GM19328 (cell line): ENCODE results near the gene RGS5.

Source experiments
- ATAC-seq: cut with Tn5 transposase; IDR thresholded peaks from one replicate; pipeline ENCODE4 v1.9.1; 2021; ENCODE audit warnings: mild to moderate bottlenecking, moderate library complexity; ENCODE audit not compliant: unreplicated experiment

The RGS5 gene

DNA sequence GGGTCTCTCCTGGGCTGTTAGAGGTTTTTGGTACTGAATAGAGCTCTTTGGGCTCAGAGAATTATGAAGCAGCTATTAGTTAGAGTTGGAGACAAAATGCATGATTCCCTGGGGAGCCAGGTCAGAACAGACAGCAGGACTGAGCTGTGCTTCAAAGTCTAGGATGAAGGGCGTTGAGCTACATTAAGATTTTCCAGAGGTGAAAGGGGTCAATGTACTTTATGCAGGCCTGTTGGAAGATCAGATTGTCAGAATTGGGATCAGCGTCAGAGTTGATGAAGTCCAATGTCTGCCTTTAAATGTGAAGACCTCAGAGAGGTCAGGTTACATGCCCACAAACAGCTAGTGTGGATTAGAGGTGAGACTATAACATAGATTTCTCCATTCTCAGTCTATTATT, 53.8 kb downstream of the RGS5 start:
- ATAC-seq, result no peak

DNA sequence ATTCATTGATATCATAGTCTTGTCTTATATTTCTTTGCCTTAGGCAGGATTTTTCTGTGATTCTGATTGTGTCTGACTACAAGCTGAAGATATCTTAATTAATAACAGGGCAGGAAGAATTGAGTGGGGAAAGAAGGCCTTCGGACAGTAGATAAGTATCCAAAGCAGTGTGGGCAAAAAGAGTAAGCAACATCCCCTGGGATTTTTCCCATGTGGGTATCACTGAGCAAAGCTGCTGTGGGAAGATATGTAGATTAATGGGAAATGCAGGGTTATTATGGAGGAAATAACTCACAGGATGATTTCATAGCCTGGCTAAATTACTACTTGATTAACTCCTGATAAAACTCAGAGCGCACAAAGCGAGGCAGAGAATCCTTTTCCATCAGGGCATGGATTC, 55.7 kb downstream of the RGS5 start:
- ATAC-seq, result no peak

DNA sequence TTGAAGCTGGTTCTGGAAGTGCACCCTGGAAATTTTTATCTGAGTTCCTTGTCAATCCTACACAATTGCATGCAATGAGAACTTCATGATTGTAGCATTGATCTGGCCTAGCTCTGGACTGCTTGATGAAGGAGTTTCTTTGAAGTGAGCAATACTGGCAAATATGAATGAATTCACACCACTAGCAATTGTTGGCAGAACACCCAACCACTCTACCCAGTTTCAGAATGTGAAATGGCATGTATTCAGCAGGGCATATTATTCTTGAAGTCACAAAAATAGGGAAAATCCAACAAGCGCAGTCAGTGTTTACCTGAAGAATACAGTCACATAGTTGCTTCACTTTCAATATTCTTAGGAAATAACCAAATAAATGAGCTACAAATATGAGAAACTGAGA, 57.3 kb downstream of the RGS5 start:
- ATAC-seq, result no peak

DNA sequence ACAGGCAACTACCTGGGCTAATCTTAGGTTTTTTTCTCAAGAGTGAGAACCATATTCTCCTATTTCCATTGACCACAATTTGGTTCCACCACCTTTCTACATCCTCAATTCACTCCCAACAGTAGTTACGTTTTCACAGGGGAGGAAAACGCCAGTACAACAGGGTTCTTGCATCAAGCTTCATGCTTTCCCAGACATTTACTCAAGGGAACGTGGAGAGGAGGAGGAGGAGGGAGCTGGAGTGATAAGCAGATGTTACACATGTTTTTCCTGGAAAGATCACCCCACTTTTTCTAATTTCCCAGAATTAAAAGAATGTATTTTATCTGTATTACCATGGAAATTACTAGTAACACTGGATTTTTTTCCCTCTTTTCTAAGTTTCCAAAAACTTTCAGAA, 58.3 kb downstream of the RGS5 start:
- ATAC-seq, result no peak

DNA sequence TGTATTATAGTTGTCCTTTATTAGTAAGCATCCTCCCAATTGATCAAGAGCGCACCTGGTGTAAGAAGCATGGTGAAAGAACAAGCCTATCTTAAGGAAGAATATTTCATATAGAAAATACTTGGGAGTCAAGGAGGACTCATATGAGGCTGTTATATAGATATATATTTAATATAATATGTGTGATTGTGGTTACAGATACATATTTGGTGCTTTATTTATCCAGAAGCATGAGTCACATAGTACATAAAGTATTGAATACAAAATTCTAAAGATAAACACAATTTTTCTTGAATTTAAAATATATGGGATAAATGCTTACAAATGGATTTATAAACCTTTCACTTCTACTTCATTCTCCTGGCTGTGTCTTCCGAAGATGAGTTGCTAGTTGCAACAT, 60.6 kb downstream of the RGS5 start:
- no peak for ATAC-seq

DNA sequence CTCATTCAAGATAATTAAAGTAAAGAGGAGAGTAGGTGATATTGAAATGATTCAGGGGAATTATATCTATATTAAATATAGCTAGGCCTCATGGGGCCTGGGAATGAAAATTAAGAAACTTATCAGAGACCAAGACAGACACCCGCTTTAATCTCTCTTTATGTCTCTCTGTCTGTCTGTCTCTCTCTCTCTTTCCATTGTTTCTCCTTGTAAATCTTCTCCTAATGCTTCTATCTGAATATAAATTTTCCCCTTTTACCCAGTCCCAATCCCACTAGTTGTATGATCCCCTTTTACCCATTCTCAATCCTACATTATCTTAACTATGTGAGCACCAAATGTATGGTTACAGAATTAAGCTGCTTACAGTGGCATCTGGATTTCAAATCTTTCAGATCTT, 61.2 kb downstream of the RGS5 start:
- no peak for ATAC-seq

DNA sequence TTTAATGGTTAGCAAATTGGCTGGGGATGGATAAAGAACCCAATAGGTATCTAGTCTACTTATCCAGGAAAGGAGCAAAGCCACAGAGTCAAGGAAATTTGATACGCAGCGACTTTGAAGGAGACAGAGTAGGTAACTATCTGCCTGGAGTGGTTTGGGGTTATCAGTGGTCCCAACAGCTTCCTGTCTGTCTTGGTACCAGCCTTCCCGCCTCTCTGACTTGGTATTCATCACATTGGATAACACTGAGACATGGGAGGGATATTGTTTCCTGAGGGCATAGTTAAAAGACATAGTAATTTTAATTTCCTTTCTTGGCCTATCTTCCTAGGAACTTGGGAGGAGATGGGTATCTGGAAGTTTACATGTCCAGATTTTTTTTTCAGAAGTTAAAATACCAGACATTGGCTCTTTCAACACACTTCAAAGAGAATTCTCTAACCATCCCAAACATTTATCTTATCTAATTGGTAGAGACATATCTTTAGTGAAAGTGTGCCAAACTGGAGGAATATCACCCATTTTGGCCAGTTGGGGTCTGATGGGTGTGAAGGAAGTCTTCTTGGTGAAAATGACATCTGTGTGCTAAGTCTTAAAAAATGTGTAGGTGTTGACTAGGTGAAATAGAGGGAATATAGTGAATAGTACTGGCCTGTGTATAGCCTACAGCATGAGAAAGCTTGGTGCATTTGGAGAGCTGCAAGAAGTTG, 65.0 kb downstream of the RGS5 start:
- ATAC-seq, result no peak

DNA sequence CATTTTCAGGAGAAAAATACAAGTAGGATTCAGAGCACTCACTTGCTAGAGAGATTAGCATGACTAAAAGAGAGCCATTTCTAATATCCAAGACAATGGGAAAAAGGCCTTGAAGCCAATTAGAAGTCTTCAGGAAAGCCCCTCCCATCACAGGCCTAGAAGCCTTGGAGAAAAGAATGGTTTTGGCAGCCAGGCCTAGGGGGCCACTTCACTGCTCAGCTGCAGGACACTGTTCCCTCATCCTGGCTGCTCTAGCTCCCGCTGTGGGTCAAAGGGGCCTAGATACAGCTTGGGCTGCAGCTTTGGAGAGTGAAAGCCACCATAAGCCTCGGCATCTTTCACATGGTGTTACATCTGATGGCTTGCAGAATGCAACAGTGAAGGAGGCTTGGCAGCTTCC, 70.7 kb downstream of the RGS5 start:
- no peak for ATAC-seq

DNA sequence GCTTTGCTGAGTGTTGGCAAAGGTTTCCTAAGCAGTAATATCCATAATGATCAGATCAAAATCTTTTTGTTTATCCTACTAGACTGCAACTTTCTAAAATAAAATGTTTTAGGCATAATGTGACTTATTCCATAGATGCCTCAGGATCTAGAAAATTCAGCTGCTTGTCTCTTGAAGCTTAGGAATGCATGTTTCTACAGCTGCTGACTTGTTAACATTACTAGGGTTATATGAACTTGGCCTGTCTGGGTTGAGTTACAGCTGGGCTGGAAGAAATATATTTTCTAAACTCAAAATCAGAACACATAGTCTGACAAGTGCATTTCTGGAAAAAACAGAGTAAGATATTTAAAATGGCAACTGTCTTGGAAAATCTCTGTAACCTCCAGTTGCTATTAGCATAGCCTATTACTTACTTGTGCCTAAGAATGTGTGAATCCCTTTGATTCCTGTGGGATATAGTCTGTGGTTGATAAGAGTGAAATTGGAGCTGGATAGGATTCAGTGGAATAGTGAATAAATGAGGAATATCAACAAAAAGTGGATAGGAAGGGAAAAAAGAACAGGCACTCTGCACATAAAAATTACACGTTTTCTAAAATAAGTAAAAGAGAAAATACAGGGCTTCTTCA, 72.4 kb downstream of the RGS5 start:
- ATAC-seq, result no peak

DNA sequence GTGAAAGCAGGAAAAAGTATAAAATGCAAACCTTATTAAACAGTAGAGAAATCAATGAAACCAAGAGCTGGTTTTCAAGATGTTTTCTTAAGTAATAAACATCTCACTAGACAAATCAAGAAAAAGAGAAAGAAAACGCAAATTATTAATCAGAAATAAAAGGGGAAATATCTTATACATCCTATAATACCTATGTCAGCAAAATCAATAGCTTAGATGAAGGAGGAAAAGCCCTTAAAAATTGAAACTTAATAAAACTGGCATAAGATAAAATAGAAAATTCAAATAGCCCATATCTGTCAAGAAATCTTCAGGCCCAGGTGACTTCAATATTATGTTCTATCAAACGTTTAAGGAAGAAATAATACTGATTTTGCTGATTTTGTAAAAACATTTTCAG, 74.4 kb downstream of the RGS5 start:
- no peak for ATAC-seq

DNA sequence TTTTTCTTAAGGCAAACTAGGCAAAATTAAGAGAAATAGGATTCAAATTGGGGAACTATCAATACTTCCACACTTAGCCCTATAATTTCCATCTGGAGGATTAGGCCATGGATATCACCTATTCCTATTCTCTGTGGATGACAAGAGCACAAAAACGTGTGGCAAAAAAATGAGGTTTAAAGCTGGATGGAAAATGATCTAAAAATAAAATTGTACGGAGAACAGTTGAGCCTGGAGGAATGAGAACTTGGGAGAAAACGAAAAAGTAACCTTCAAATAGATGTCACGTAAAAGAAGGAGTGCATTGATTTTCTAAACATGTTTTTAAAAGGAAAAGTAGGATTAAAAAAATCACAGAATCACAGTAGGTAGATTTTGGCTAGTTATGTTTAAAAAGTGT, 77.9 kb downstream of the RGS5 start:
- ATAC-seq, result no peak

DNA sequence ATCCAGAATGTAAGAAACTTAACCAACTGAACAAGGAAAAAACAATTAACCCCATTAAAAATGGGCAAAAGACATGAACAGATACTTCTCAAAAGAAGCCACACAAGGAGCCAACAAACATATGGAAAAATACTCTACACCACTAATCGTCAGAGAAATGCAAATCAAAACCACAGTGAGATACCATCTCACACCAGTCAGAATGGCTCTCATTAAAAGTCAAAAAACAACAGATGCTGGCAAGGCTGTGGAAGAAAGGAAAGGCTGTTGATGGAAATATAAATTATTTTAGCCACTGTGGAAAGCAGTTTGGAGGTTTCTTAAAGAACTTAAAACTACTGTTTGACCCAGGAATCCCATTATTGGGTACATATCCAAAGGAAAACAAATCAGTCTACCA, 82.3 kb downstream of the RGS5 start:
- ATAC-seq, result no peak

DNA sequence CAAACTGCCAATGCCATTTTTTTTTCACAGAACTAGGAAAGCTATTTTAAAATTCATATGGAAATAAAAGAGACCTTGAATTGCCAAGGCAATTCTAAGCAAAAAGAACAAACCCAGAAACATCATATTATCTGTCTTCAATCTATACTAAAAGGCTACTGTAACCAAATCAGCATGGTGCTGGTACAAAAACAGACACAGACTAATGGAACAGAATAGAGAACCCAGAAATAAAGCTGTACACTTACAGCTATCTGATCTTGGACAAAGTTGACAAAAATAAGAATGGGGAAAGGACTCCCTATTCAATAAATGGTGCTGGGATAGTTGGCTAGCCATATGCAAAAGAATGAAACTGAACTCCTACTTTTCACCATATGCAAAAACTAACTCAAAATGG, 83.0 kb downstream of the RGS5 start:
- no peak for ATAC-seq

DNA sequence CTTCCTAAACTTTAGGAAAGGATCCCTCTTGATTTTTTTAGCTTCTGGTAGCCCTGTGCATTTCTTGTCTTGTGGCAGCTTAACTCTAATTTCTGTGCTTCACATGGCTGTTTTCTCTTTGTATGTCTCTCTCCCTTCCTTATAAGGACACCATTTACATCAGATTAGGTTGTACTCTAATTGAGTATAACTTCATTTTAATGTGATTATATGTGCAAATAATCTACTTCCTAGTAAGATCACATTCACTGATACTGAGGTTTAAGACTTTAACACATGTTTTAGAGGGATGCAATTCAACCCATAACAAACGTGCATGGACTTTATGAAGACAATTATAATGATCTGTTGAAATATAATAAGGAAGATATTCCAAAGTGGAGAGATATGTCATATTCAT, 86.8 kb downstream of the RGS5 start:
- no peak for ATAC-seq

DNA sequence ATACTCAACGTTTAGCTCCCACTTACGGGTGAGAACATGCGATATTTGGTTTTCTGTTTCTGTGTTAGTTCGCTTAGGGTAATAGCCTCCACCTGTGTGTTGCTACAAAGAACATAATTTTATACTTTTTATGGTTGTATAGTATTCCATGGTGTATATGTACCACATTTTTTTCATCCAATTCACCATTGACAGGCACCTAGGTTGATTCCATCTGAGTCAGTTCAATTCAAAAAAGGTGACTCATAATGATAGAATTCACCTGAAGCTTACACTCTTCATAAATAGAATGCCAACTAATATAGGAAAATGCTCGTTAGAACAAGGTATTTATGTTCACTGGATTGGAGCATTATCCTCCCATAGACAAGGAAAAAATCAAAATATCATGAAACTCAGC, 95.1 kb downstream of the RGS5 start:
- ATAC-seq, result no peak

DNA sequence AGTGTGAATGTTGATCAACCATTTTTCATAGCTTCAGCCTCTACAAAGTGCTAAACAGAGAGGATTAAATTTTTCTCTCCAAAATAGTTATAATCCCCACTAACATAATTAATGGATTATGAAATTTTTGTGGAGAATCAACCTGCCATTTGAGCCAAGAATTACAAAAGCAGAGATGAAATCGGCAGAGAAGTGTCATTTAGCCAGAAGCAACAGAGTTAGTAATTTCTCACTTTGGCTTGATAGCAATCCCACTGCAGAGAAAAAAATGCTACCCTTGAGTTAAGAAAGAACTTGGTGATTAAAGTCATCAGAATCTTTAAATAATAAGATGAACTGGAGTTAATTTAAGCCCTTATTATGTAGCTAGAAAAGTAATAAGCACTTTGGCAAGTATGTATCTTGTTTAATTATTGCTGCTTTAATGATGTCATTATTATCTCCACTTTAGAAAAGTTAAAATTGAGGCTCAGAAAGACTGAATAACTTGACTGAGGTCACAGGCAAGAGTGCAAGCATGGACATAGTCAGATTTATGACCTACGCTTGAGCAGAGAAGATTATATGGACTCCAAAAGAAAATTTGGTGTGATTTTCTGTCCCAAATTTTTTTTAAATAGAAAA, 96.2 kb downstream of the RGS5 start:
- no peak for ATAC-seq

DNA sequence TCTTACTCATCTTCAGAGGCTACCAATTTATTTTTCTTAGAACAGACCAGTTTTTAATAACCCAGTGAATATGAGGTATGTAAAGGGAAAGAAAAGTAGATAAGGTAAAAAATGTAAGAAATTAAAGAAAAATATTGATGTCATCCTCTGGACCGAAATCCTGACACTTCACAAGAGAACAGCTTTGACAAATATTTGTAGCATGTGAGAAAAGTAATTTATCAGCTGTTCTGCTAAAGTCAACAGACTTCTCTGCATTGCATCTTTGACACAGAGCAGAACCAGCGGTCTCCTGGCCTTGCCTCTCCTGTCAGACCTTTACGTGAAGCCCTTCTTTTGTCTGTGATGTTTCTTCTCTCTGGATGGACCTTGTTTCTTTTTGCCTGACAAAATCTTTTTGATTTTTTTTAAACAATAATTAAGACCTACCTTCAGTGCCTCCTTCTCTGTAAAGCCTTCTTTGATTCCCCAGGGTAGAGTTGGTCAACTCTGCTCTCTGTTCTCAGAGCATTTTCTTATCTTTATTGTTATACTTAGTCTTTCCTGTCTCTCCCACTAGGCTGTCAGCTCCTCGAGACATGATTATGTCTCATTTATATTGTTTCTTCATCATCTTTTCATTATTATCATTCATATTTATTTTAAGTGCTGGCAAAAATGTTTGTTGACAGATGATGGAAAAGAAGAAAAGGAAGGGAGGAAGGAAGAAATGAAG, 98.2 kb downstream of the RGS5 start:
- no peak for ATAC-seq

DNA sequence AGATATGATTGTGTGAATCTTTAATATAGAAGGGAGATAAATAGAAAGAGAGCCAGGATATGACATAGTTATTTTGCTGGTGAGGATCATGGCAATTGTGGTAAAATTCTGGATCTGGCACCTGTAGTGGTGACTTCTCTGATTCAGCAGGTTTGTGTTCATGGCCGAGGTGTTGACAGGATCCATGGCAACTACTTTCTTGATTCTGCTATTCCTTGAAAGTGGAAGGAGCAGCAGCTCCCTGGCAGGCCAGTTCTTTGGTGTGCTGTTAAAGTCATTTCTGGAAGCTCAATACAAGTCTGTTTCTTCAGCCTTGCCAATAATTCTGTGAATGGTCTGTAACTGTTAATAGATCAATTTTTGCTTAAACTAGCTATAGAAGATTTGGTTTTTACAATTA, 100.1 kb downstream of the RGS5 start:
- no peak for ATAC-seq

DNA sequence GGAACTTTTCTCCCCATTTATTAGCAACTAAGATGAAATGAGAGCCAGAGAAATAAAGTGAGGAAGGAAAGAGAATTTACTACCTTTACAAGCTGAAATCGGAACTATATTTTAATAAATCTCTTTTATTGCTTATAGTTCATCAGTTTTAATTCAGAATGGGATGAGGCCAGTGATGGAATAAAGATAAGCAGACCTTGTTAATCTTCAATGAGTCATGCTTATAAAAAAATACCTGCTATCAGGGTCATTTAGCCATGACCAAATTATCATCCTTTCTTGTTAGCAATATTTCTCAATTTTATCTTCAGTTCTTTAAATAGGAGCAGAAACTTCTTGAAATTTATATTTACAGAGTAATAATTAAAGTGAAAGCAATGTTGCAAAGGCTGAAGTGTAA, 107.5 kb downstream of the RGS5 start:
- ATAC-seq, result no peak

DNA sequence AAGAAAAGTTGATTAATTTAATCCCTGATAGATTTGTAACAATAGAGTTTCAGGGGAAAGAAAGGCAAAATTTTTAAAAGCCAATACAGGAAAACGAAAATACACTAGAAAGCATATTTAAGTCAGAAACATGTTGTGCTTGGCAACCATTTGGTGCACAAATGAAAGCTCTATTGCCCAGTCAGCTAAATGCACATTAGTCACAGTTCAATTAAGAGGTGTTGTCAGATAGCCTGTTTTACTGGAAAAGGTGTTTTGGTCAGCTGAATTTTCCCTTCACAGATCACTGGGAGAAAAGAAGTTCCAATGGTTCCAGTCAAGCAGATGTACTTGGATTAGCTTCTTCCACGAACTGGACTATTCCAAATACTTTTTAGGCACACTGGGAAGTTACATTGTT, 108.1 kb downstream of the RGS5 start:
- ATAC-seq, result no peak

DNA sequence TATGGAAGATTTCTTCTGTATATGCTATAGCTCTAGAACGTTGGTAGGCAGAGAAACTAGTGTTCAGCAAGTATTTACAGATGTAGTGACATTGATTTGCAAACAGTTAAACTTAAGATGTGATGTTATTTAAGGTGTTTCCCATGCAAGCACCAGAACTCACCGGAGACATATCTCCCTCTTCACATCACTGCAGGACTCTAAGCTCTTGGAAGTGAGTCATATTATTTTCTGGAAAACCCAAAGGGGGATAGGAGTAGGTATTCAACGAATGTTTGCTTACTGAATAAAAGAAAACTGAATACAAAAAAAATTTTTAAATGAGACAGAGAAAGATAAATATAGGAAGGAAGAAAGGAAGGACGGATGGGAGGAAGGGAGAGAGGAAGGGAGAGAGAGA, 108.5 kb downstream of the RGS5 start:
- no peak for ATAC-seq

DNA sequence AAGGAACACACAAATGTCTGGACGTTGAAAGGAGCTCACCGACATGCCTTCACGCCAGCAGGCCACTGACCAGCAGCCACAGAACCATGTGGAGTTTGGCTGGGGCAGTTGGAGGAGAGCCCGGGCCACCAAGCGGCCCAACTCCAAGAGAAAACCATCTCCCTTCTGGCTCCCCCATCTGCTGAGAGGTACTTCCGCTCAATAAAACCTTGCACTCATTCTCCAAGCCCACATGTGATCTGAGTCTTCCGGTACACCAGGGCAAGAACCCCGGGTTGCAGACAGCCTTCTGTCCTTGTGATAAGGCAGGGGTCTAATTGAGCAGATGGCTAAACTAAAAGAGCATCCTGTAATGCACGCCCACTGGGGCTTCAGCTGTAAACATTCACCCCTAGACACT, 109.1 kb downstream of the RGS5 start:
- ATAC-seq, result no peak
